Nephron (organoid): ENCODE measurements around the gene ARHGAP10.

Experiments
- H3K27ac Mint-ChIP-seq, 3 experiments: 2 replicates each; pipeline ENCODE4 v1.8.0; 2020; ENCODE audit warnings: mixed read lengths in 3 of 3, mild to moderate bottlenecking in 2 of 3, moderate library complexity in 1 of 3
- H3K27me3 Mint-ChIP-seq: 2 replicates; pipeline ENCODE4 v1.8.0; 2021; ENCODE audit warnings: low read depth, mild to moderate bottlenecking, moderate library complexity, mixed read lengths
- H3K36me3 Mint-ChIP-seq: 2 replicates; pipeline ENCODE4 v1.8.0; 2020; ENCODE audit warnings: low read depth, mixed read lengths
- H3K4me1 Mint-ChIP-seq: 2 replicates; pipeline ENCODE4 v1.8.0; 2020; ENCODE audit warnings: mixed read lengths
- H3K4me3 Mint-ChIP-seq, 3 experiments: 2 replicates each; pipeline ENCODE4 v1.8.0; 2020; ENCODE audit warnings: mild to moderate bottlenecking in 3 of 3, mixed read lengths in 3 of 3, moderate library complexity in 2 of 3
- H3K9me3 Mint-ChIP-seq: 2 replicates; pipeline ENCODE4 v1.8.0; 2020; ENCODE audit warnings: mixed read lengths
- CTCF ChIP-seq, 3 experiments: fragments of 200-600 bp; sonication (generic); IDR thresholded peaks; one replicate each; pipeline ENCODE4 v1.5.0; 2021; ENCODE audit warnings: antibody characterized with exemption in 3 of 3; ENCODE audit not compliant: unreplicated experiment in 3 of 3

Gene ARHGAP10

GRCh38 chr4:148023512-148024181, 291.8 kb downstream of the ARHGAP10 start:
- Mint-ChIP-seq H3K27ac (peak overlapping the region in 2 of 3 experiments; percentile 7 to 23), H3K36me3 (peaks cover 36% of the 10 kb centered on the region), H3K27me3 (no peaks in the 10 kb centered on the region), H3K4me3 (no peak overlapping the region), H3K4me1 (peaks cover 36% of the 10 kb centered on the region), H3K9me3 (peaks cover 10% of the 10 kb centered on the region)
- TF ChIP-seq CTCF (IDR thresholded peaks at IDR 0.05; ENCODE audit: unreplicated experiment in 3 of 3) = no peak

- no peak for TF ChIP-seq CTCF (IDR thresholded peaks at IDR 0.05; ENCODE audit: unreplicated experiment in 3 of 3)
- Mint-ChIP-seq H3K4me3 (no peak overlapping the region), H3K9me3 (peaks cover 10% of the 10 kb centered on the region), H3K27ac (no peak overlapping the region), H3K4me1 (peaks cover 49% of the 10 kb centered on the region), H3K27me3 (no peaks in the 10 kb centered on the region), H3K36me3 (peaks cover 39% of the 10 kb centered on the region)
Observed at GRCh38 chr4:148025981-148026380, 294.1 kb downstream of the ARHGAP10 start.

GRCh38 chr4:148027201-148027600, 295.3 kb downstream of the ARHGAP10 start:
- TF ChIP-seq CTCF (IDR thresholded peaks at IDR 0.05; ENCODE audit: unreplicated experiment in 3 of 3) = no peak
- Mint-ChIP-seq H3K4me3 (no peak overlapping the region), H3K27me3 (no peaks in the 10 kb centered on the region), H3K27ac (peak overlapping the region in 2 of 3 experiments; percentile 22 to 33), H3K4me1 (peaks cover 43% of the 10 kb centered on the region), H3K36me3 (peaks cover 39% of the 10 kb centered on the region), H3K9me3 (peaks cover 10% of the 10 kb centered on the region)

- Mint-ChIP-seq H3K36me3 (peaks cover 25% of the 10 kb centered on the region), H3K4me3 (no peak overlapping the region), H3K27ac (peak overlapping the region in 2 of 3 experiments; percentile 28 to 62), H3K9me3 (peaks cover 10% of the 10 kb centered on the region), H3K4me1 (peaks cover 26% of the 10 kb centered on the region), H3K27me3 (no peaks in the 10 kb centered on the region)
- TF ChIP-seq CTCF (IDR thresholded peaks at IDR 0.05; ENCODE audit: unreplicated experiment in 3 of 3) = no peak
Observed at GRCh38 chr4:148029781-148030180, 297.9 kb downstream of the ARHGAP10 start.

GRCh38 chr4:148030193-148030873, 298.4 kb downstream of the ARHGAP10 start:
- TF ChIP-seq CTCF (IDR thresholded peaks at IDR 0.05; ENCODE audit: unreplicated experiment in 3 of 3) = no peak
- Mint-ChIP-seq H3K27me3 (no peaks in the 10 kb centered on the region), H3K36me3 (peaks cover 25% of the 10 kb centered on the region), H3K4me1 (peaks cover 31% of the 10 kb centered on the region), H3K9me3 (peaks cover 10% of the 10 kb centered on the region), H3K4me3 (no peak overlapping the region), H3K27ac (peak overlapping the region in 2 of 3 experiments; percentile 28 to 62)
